ENCODE data around the gene LDB3.

LDB3 gene

GRCh38 chr10:86758189-86759072, 90.1 kb downstream of the LDB3 start:
- H3K4me3 Mint-ChIP-seq, result peak overlapping the region; percentile 91

GRCh38 chr10:86759073-86759672, 90.9 kb downstream of the LDB3 start:
- TF ChIP-seq CTCF (IDR thresholded peaks at IDR 0.05), result no peak
- Mint-ChIP-seq H3K4me3 (peak overlapping the region; percentile 91), H3K27me3 (ENCODE audit: low read depth, poor library complexity) (no peaks in the 10 kb centered on the region), H3K4me1 (peaks cover 34% of the 10 kb centered on the region), H3K9me3 (peaks cover 8% of the 10 kb centered on the region), H3K27ac (peak overlapping the region; percentile 1), H3K36me3 (ENCODE audit: low read depth) (peaks cover 24% of the 10 kb centered on the region)
- no peak for DNase-seq

More at GRCh38 chr10:86758189-86759072, 90.1 kb downstream of the LDB3 start:
- H3K9me3 Mint-ChIP-seq, result peaks cover 8% of the 10 kb centered on the region
- DNase-seq, result no peak
- H3K36me3 Mint-ChIP-seq (ENCODE audit: low read depth), result peaks cover 23% of the 10 kb centered on the region
- no peaks in the 10 kb centered on the region for H3K27me3 Mint-ChIP-seq (ENCODE audit: low read depth, poor library complexity)
- H3K27ac Mint-ChIP-seq, result peak overlapping the region; percentile 88
- peaks cover 42% of the 10 kb centered on the region for H3K4me1 Mint-ChIP-seq
- no peak for TF ChIP-seq CTCF (IDR thresholded peaks at IDR 0.05)

- peaks cover 39% of the 10 kb centered on the region for H3K36me3 Mint-ChIP-seq (ENCODE audit: low read depth)
- H3K4me1 Mint-ChIP-seq, result peaks cover 42% of the 10 kb centered on the region
- DNase-seq, result no peak
- H3K27ac Mint-ChIP-seq, result no peak overlapping the region
- H3K9me3 Mint-ChIP-seq, result peaks cover 8% of the 10 kb centered on the region
- H3K4me3 Mint-ChIP-seq, result no peak overlapping the region
- no peaks in the 10 kb centered on the region for H3K27me3 Mint-ChIP-seq (ENCODE audit: low read depth, poor library complexity)
- TF ChIP-seq CTCF (IDR thresholded peaks at IDR 0.05), result no peak
Measured at GRCh38 chr10:86763404-86763803, 95.1 kb downstream of the LDB3 start.

- no peak for DNase-seq
- no peak overlapping the region for H3K4me3 Mint-ChIP-seq
- H3K4me1 Mint-ChIP-seq, result peaks cover 46% of the 10 kb centered on the region
- peak overlapping the region; percentile 43 for H3K27ac Mint-ChIP-seq
- no peaks in the 10 kb centered on the region for H3K27me3 Mint-ChIP-seq (ENCODE audit: low read depth, poor library complexity)
- H3K9me3 Mint-ChIP-seq, result peaks cover 8% of the 10 kb centered on the region
- TF ChIP-seq CTCF (IDR thresholded peaks at IDR 0.05), result no peak
- peaks cover 39% of the 10 kb centered on the region for H3K36me3 Mint-ChIP-seq (ENCODE audit: low read depth)
Measured at GRCh38 chr10:86765548-86765947, 97.2 kb downstream of the LDB3 start.

- H3K4me1 Mint-ChIP-seq, result peaks cover 47% of the 10 kb centered on the region
- no peak overlapping the region for H3K4me3 Mint-ChIP-seq
Measured at GRCh38 chr10:86768412-86769062, 100.2 kb downstream of the LDB3 start.

More at GRCh38 chr10:86768412-86769062, 100.2 kb downstream of the LDB3 start:
- DNase-seq, result no peak
- peaks cover 29% of the 10 kb centered on the region for H3K36me3 Mint-ChIP-seq (ENCODE audit: low read depth)
- no peak for TF ChIP-seq CTCF (IDR thresholded peaks at IDR 0.05)
- H3K9me3 Mint-ChIP-seq, result no peaks in the 10 kb centered on the region
- no peaks in the 10 kb centered on the region for H3K27me3 Mint-ChIP-seq (ENCODE audit: low read depth, poor library complexity)
- H3K27ac Mint-ChIP-seq, result no peak overlapping the region

All from nephron progenitor cell (in vitro differentiated cells).